RWPE1 (cell line): ENCODE results near the gene CFAP141.

Experiments
- CTCF ChIA-PET: fragments of 350-600 bp; sonication (Branson Sonifier 250); formaldehyde crosslinking; extraction: SDS; loops from one replicate; lab custom pipeline; 2021; lab: Yijun Ruan, JAX
- POLR2A ChIA-PET: fragments of 400-600 bp; formaldehyde crosslinking; extraction: SDS; loops from one replicate; lab custom pipeline; 2020; ENCODE audit warnings: antibody characterized with exemption; ENCODE audit not compliant: low non-redundant PET; lab: Yijun Ruan, JAX
- DNase-seq: peaks from one replicate; pipeline ENCODE4 v3.0.0; 2012; ENCODE audit warnings: low spot score
- H3K27ac ChIP-seq: fragments of 450-650 bp; 2 replicates; pipeline ENCODE4 v1.5.1; 2017
- CTCF ChIP-seq: fragments of 450-650 bp; conservative IDR thresholded peaks from 2 replicates; pipeline ENCODE4 v1.5.1; 2017; ENCODE audit warnings: low read depth, mild to moderate bottlenecking

Gene CFAP141

GRCh38 chr1:154178013-154178412, 28.1 kb downstream of the CFAP141 start:
- TF ChIP-seq CTCF, result no peak
- ChIA-PET CTCF (no interaction called here), POLR2A (no interaction called here)
- DNase-seq, result no peak
- no peak overlapping the region for H3K27ac ChIP-seq

- POLR2A ChIA-PET, result no interaction called here
- TF ChIP-seq CTCF, result no peak
- CTCF ChIA-PET, result interaction anchor here (0.6 kb wide), 1 partner anchor 13 kb away, joined by 3 read pairs; no protein-coding TSS in a partner anchor
- DNase-seq, result no peak
- H3K27ac ChIP-seq, result peak overlapping the region; percentile 59
Observed at GRCh38 chr1:154176337-154176736, 29.8 kb downstream of the CFAP141 start.

GRCh38 chr1:154174654-154175053, 31.5 kb downstream of the CFAP141 start:
- ChIA-PET POLR2A (interaction anchor here (0.6 kb wide), 1 partner anchor 93 kb away, joined by 5 read pairs; no protein-coding TSS in a partner anchor), CTCF (no interaction called here)
- no peak overlapping the region for H3K27ac ChIP-seq
- TF ChIP-seq CTCF, result no peak
- no peak for DNase-seq

GRCh38 chr1:154171880-154172279, 34.3 kb downstream of the CFAP141 start:
- ChIA-PET POLR2A (no interaction called here), CTCF (interaction anchor here (0.6 kb wide), 1 partner anchor 76 kb away, joined by 4 read pairs; no protein-coding TSS in a partner anchor)
- no peak for DNase-seq
- no peak for TF ChIP-seq CTCF
- no peak overlapping the region for H3K27ac ChIP-seq

GRCh38 chr1:154171223-154171583, 34.9 kb downstream of the CFAP141 start:
- DNase-seq, result no peak
- POLR2A ChIA-PET, result no interaction called here
- no peak overlapping the region for H3K27ac ChIP-seq
- CTCF ChIA-PET, result interaction anchor here (0.6 kb wide), 1 partner anchor 77 kb away, joined by 4 read pairs; no protein-coding TSS in a partner anchor
- TF ChIP-seq CTCF, result no peak

- no peak for TF ChIP-seq CTCF
- DNase-seq, result no peak
- CTCF ChIA-PET, result no interaction called here
- H3K27ac ChIP-seq, result no peak overlapping the region
- POLR2A ChIA-PET, result no interaction called here
Observed at GRCh38 chr1:154170547-154171222, 35.4 kb downstream of the CFAP141 start.
